Measurements from ENCODE around the gene TSPYL2. TPM values are rescaled to one million over a fixed set of nuclear protein-coding genes. Genes with fewer than 3 reads are reported as not detected.

Gene TSPYL2
- total RNA-seq (100 to 1,000 TPM; 201 to 218 TPM), total RNA-seq (216 to 821 reads per million in 2 donors)

- Mint-ChIP-seq H3K4me1 (peaks cover 35% of the 10 kb centered on the region), H3K27ac (peak within 1 kb of the TSS; percentile 97), H3K27me3 (no peaks in the 10 kb centered on the region), H3K36me3 (ENCODE audit: low read depth) (peaks cover 10% of the 10 kb centered on the region), H3K4me3 (peak within 1 kb of the TSS; percentile 96)
- ATAC-seq (peak; percentile 91), DNase-seq (peak; percentile 86 to 90 (median 87))
- no peaks in the 10 kb centered on the region for H3K9me3 ChIP-seq (ENCODE audit: control insufficient read depth, low read length, poor library complexity, severe bottlenecking)
These were observed at the start of gene TSPYL2 for GRCh38 chrX:53081925-53082772. Gene TSPYL2 (plus strand): TSS chrX:53082367. CDS start chrX:53082499, 132 bp downstream.

- peaks cover 10% of the 10 kb centered on the region for H3K27me3 Mint-ChIP-seq
- H3K9me3 ChIP-seq (ENCODE audit: control insufficient read depth, low read length, poor library complexity, severe bottlenecking), result no peaks in the 10 kb centered on the region
- no peak overlapping the region for H3K4me3 Mint-ChIP-seq
- DNase-seq (no peak), ATAC-seq (no peak)
- no peaks in the 10 kb centered on the region for H3K36me3 Mint-ChIP-seq (ENCODE audit: low read depth)
- no peak overlapping the region for H3K27ac Mint-ChIP-seq
- H3K4me1 Mint-ChIP-seq, result no peaks in the 10 kb centered on the region
These were observed 46.0 kb upstream of the TSPYL2 start for GRCh38 chrX:53036149-53036548.

- no peak for ATAC-seq
- no peak for DNase-seq
- Mint-ChIP-seq H3K27me3 (peaks cover 10% of the 10 kb centered on the region), H3K4me3 (no peak overlapping the region), H3K27ac (no peak overlapping the region), H3K4me1 (no peaks in the 10 kb centered on the region), H3K36me3 (ENCODE audit: low read depth) (no peaks in the 10 kb centered on the region)
- H3K9me3 ChIP-seq (ENCODE audit: control insufficient read depth, low read length, poor library complexity, severe bottlenecking), result no peaks in the 10 kb centered on the region
These were observed 42.9 kb upstream of the TSPYL2 start for GRCh38 chrX:53039236-53039635.

- Mint-ChIP-seq H3K4me1 (no peaks in the 10 kb centered on the region), H3K4me3 (no peak overlapping the region), H3K36me3 (ENCODE audit: low read depth) (no peaks in the 10 kb centered on the region), H3K27me3 (no peaks in the 10 kb centered on the region), H3K27ac (no peak overlapping the region)
- DNase-seq (no peak), ATAC-seq (no peak)
- no peaks in the 10 kb centered on the region for H3K9me3 ChIP-seq (ENCODE audit: control insufficient read depth, low read length, poor library complexity, severe bottlenecking)
These were observed 37.2 kb upstream of the TSPYL2 start for GRCh38 chrX:53044995-53045394.

- H3K9me3 ChIP-seq (ENCODE audit: control insufficient read depth, low read length, poor library complexity, severe bottlenecking), result no peaks in the 10 kb centered on the region
- H3K36me3 Mint-ChIP-seq (ENCODE audit: low read depth), result no peaks in the 10 kb centered on the region
- H3K4me3 Mint-ChIP-seq, result no peak overlapping the region
- no peak overlapping the region for H3K27ac Mint-ChIP-seq
- no peaks in the 10 kb centered on the region for H3K27me3 Mint-ChIP-seq
- no peaks in the 10 kb centered on the region for H3K4me1 Mint-ChIP-seq
- ATAC-seq (no peak), DNase-seq (no peak)
These were observed 34.9 kb upstream of the TSPYL2 start for GRCh38 chrX:53047228-53047627.

GRCh38 chrX:53048169-53049126, 33.7 kb upstream of the TSPYL2 start, which contains the start of gene GPR173:
Gene GPR173 (plus strand): TSS chrX:53048789. CDS start chrX:53076622, 27,833 bp downstream.
- no peaks in the 10 kb centered on the region for H3K4me1 Mint-ChIP-seq
- ATAC-seq, result no peak
- peak within 1 kb of the TSS; percentile 64 for H3K4me3 Mint-ChIP-seq
- no peaks in the 10 kb centered on the region for H3K9me3 ChIP-seq (ENCODE audit: control insufficient read depth, low read length, poor library complexity, severe bottlenecking)
- H3K27me3 Mint-ChIP-seq, result no peaks in the 10 kb centered on the region
- peak within 1 kb of the TSS; percentile 27 for H3K27ac Mint-ChIP-seq
- no peaks in the 10 kb centered on the region for H3K36me3 Mint-ChIP-seq (ENCODE audit: low read depth)
- no peak for DNase-seq

GRCh38 chrX:53049127-53049517, 33.0 kb upstream of the TSPYL2 start:
- H3K4me3 Mint-ChIP-seq, result no peak overlapping the region

GRCh38 chrX:53050841-53051240, 31.3 kb upstream of the TSPYL2 start:
- Mint-ChIP-seq H3K27me3 (no peaks in the 10 kb centered on the region), H3K4me3 (no peak overlapping the region), H3K27ac (no peak overlapping the region), H3K36me3 (ENCODE audit: low read depth) (no peaks in the 10 kb centered on the region), H3K4me1 (no peaks in the 10 kb centered on the region)
- DNase-seq (no peak), ATAC-seq (no peak)
- H3K9me3 ChIP-seq (ENCODE audit: control insufficient read depth, low read length, poor library complexity, severe bottlenecking), result no peaks in the 10 kb centered on the region

More at GRCh38 chrX:53049127-53049517, 33.0 kb upstream of the TSPYL2 start:
- ATAC-seq (no peak), DNase-seq (no peak)
- Mint-ChIP-seq H3K36me3 (ENCODE audit: low read depth) (no peaks in the 10 kb centered on the region), H3K27ac (no peak overlapping the region), H3K27me3 (no peaks in the 10 kb centered on the region), H3K4me1 (no peaks in the 10 kb centered on the region)
- no peaks in the 10 kb centered on the region for H3K9me3 ChIP-seq (ENCODE audit: control insufficient read depth, low read length, poor library complexity, severe bottlenecking)

- H3K4me1 Mint-ChIP-seq, result peaks cover 2% of the 10 kb centered on the region
- no peak for ATAC-seq
- H3K27ac Mint-ChIP-seq, result no peak overlapping the region
- no peaks in the 10 kb centered on the region for H3K9me3 ChIP-seq (ENCODE audit: control insufficient read depth, low read length, poor library complexity, severe bottlenecking)
- no peak for DNase-seq
- no peaks in the 10 kb centered on the region for H3K36me3 Mint-ChIP-seq (ENCODE audit: low read depth)
- no peaks in the 10 kb centered on the region for H3K27me3 Mint-ChIP-seq
- H3K4me3 Mint-ChIP-seq, result no peak overlapping the region
These were observed 26.8 kb upstream of the TSPYL2 start for GRCh38 chrX:53055244-53055849.

- no peaks in the 10 kb centered on the region for H3K9me3 ChIP-seq (ENCODE audit: control insufficient read depth, low read length, poor library complexity, severe bottlenecking)
- ATAC-seq (no peak), DNase-seq (no peak)
- peaks cover 2% of the 10 kb centered on the region for H3K4me1 Mint-ChIP-seq
- no peaks in the 10 kb centered on the region for H3K36me3 Mint-ChIP-seq (ENCODE audit: low read depth)
- no peak overlapping the region for H3K4me3 Mint-ChIP-seq
- H3K27ac Mint-ChIP-seq, result no peak overlapping the region
- no peaks in the 10 kb centered on the region for H3K27me3 Mint-ChIP-seq
These were observed 25.9 kb upstream of the TSPYL2 start for GRCh38 chrX:53056292-53056691.

- no peak for ATAC-seq
- Mint-ChIP-seq H3K4me1 (peaks cover 2% of the 10 kb centered on the region), H3K4me3 (no peak overlapping the region), H3K27me3 (no peaks in the 10 kb centered on the region), H3K27ac (no peak overlapping the region), H3K36me3 (ENCODE audit: low read depth) (no peaks in the 10 kb centered on the region)
- no peaks in the 10 kb centered on the region for H3K9me3 ChIP-seq (ENCODE audit: control insufficient read depth, low read length, poor library complexity, severe bottlenecking)
- DNase-seq, result no peak
These were observed 17.1 kb upstream of the TSPYL2 start for GRCh38 chrX:53065104-53065503.

GRCh38 chrX:53071064-53071463, 11.1 kb upstream of the TSPYL2 start:
- H3K27ac Mint-ChIP-seq, result no peak overlapping the region
- no peak overlapping the region for H3K4me3 Mint-ChIP-seq
- H3K4me1 Mint-ChIP-seq, result peaks cover 19% of the 10 kb centered on the region
- no peaks in the 10 kb centered on the region for H3K9me3 ChIP-seq (ENCODE audit: control insufficient read depth, low read length, poor library complexity, severe bottlenecking)
- H3K27me3 Mint-ChIP-seq, result no peaks in the 10 kb centered on the region
- ATAC-seq (no peak), DNase-seq (no peak)
- H3K36me3 Mint-ChIP-seq (ENCODE audit: low read depth), result no peaks in the 10 kb centered on the region

Measured in T-helper 17 cell (primary cell).